Omental fat pad (tissue), 4 donors: ENCODE data around the gene TMEM178B. TPM values are rescaled to one million over a fixed set of nuclear protein-coding genes. Genes with fewer than 3 reads are reported as not detected.
"Not testable (repeated sequence)": the region's sequence is repeated elsewhere in the genome, so short reads cannot be mapped to it uniquely, and the experiment has no call there.

Experiments
- ATAC-seq: fragments of 150-250 bp; one replicate; pipeline ENCODE4 v1.9.1; 2016; ENCODE audit warnings: mild to moderate bottlenecking, moderate library complexity; ENCODE audit not compliant: low FRiP score
- DNase-seq: peaks from one replicate; pipeline ENCODE4 v3.0.0-alpha.2; 2019; ENCODE audit warnings: low spot score
- total RNA-seq, 4 donors: library from RNA; depleted of rRNA; stranded (reverse); fragments of >200 nt; gene quantifications; one replicate each; pipeline ENCODE4 v1.1.0, GENCODE V29; 2016
- TF ChIP-seq, protein P1 (sequence below), 3 donors: fragments of 450-650 bp; IDR thresholded peaks; one replicate each; pipeline ENCODE4 v1.5.1; 2016 to 2017; ENCODE audit warnings: antibody characterized with exemption in 3 of 3, mild to moderate bottlenecking in 3 of 3, moderate library complexity in 2 of 3

Gene TMEM178B
- total RNA-seq, 4 donors from 2014 or later: 0.50 to 1.3 (median 0.81) TPM

DNA sequence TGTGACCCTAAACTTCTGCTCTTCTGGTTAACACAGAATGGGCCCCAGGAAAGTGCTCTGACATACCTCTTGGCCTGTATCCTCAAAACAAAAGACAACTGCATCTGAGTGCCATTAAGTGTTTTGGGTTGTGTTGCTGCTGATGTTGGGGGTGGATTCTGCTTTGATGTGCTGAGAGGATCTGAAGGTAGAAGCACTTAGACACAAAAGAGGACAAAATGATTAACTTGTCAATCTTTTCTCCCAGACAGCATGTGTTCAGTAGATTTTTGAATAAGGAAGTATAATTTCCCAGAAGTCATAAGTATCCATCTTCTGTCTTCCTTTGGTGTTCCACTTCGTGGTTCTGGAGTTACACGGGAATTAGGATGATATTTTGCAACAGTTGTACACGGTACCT lies 16.1 kb upstream of the TMEM178B start:
- TF ChIP-seq, protein P1, sequence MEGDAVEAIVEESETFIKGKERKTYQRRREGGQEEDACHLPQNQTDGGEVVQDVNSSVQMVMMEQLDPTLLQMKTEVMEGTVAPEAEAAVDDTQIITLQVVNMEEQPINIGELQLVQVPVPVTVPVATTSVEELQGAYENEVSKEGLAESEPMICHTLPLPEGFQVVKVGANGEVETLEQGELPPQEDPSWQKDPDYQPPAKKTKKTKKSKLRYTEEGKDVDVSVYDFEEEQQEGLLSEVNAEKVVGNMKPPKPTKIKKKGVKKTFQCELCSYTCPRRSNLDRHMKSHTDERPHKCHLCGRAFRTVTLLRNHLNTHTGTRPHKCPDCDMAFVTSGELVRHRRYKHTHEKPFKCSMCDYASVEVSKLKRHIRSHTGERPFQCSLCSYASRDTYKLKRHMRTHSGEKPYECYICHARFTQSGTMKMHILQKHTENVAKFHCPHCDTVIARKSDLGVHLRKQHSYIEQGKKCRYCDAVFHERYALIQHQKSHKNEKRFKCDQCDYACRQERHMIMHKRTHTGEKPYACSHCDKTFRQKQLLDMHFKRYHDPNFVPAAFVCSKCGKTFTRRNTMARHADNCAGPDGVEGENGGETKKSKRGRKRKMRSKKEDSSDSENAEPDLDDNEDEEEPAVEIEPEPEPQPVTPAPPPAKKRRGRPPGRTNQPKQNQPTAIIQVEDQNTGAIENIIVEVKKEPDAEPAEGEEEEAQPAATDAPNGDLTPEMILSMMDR (IDR thresholded peaks at IDR 0.05): no peak
- DNase-seq: no peak
- ATAC-seq: no peak

DNA sequence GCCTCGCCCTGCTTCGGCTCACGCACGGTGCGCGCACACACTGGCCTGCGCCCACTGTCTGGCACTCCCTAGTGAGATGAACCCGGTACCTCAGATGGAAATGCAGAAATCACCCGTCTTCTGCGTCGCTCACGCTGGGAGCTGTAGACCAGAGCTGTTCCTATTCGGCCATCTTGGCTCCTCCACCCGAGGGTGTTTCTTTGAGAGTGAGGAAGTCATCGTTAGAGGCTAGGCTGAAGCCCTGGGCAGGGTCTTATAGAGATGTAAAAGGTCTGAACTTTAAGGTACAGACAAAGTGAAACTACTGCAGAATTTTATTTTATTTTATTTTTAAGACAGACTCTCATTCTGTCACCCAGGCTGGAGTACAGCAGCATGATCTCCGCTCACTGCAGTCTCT lies 6.0 kb upstream of the TMEM178B start:
- DNase-seq, ATAC-seq: not testable (repeated sequence)

DNA sequence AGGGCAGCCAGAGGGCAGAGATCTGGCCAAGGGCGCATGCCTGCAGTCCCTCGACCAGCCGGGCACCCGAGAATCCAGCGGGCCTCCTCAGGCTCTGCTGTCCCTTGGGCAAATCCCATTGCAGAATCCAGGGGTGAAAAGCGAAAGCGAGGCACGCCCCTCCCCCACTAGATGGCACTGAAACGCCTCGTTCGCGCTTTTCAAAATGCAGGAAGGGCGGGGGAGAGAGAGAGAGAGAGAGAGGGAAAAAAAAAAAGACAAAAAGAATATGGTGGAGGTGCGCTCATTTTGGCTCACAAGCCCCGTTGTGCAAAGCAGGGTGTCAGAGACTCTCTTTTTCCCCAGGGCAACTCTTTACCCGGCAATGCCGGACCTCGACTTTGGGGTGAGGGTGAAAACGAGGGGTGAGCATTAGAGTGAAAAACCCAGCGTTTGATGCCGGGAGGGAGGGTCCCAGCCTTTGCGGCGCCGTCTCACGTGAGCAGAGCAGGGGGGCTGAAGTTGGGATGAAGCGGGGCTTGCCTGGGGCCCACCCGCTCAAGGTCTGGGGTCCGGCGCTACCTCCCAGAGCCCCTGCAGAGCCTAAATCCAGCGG lies 2.5 kb upstream of the TMEM178B start:
- TF ChIP-seq, protein P1 (IDR thresholded peaks at IDR 0.05): no peak
- no peak for ATAC-seq
- DNase-seq: no peak

DNA sequence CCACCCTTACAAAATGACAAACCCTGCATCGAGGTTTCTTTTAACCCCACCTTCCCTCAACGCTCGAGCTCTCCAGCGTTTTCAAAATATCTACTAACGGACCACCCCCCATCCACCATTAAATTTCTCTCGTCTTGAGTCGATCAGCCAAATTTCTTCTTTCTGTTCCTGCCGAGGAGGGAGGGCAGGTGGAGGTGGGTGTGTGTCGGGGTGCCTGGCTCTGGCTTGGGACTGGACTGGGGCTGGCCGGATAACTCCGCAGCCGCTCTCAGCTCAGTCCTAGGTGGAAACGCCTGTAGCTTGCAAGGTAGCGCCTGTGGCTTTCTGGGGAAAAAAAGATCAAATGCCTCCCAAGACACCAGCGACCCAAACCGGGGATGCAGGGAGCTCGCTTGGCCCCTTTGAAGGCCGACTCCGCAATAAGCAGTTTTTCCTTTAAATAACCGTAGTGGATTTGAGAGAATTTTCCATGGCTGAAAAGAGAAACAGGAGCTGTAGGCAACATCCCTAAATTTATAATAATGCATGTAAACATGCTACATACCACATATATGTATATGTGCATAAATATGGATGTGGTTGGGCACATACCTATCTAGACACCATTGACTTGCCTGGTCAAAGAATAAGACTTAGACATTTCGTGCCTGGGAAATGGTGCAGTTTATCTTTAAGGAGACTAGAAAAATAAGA lies 1.9 kb upstream of the TMEM178B start:
- TF ChIP-seq, protein P1 (IDR thresholded peaks at IDR 0.05): no peak
- ATAC-seq: no peak
- no peak for DNase-seq

DNA sequence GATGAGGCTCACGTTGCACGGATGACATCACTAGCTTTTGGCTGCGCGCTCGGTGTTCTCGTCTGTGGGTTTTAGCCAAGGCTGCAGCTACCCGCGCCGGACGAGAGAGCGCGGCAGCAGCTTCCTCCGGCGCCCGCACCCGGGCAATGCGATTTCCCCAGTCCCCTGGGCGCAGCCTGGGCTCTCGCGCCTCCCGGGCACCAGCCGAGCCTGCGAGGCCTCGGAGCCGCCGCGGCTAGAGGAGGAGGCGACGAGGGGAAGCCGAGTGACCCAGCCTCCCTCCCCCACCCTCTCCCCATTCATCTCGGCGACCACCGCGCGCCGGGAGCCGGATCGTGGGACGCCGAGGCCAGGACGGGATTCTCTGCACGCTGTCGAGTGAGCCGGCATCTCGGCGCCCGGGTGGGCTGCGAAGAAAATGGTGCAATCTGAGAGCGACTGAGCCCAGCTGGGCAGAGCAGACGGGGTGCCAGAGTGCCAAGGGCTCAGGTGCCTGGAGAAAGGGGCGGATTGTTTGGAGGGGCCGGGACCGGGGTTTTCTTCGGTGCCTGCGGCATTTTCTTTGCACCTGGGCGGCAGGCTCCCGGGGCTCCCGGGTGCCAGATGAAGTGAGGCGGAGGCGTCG lies 1.2 kb upstream of the TMEM178B start:
- ATAC-seq: peak; percentile 69
- no peak for DNase-seq
- TF ChIP-seq, protein P1 (IDR thresholded peaks at IDR 0.05): no peak

DNA sequence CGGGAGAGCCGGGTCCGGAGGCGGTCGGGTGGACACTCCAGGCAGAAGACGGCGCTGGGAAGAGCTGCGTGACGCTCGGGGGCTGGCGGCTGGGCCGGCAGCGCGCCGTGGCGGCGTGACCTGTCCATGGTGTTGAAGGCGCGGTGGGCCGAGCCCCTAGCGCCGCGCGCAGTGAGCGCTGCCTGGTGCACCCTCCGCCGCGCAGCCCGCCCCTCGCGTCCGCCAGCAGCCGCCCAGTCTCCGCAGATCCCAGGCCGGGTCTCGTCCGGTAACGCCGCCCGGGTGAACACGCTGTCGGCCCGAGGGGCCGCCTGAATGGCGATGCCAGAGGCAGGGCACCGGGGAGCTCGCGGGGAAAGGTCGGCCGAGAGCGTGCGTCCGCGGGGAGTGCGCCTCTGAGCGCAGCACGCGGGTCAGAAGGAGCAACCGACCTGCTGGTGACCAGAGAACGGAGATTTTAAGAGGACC lies 657 bp upstream of the TMEM178B start:
- peak; percentile 56 for ATAC-seq
- TF ChIP-seq, protein P1 (IDR thresholded peaks at IDR 0.05): no peak
- no peak for DNase-seq

DNA sequence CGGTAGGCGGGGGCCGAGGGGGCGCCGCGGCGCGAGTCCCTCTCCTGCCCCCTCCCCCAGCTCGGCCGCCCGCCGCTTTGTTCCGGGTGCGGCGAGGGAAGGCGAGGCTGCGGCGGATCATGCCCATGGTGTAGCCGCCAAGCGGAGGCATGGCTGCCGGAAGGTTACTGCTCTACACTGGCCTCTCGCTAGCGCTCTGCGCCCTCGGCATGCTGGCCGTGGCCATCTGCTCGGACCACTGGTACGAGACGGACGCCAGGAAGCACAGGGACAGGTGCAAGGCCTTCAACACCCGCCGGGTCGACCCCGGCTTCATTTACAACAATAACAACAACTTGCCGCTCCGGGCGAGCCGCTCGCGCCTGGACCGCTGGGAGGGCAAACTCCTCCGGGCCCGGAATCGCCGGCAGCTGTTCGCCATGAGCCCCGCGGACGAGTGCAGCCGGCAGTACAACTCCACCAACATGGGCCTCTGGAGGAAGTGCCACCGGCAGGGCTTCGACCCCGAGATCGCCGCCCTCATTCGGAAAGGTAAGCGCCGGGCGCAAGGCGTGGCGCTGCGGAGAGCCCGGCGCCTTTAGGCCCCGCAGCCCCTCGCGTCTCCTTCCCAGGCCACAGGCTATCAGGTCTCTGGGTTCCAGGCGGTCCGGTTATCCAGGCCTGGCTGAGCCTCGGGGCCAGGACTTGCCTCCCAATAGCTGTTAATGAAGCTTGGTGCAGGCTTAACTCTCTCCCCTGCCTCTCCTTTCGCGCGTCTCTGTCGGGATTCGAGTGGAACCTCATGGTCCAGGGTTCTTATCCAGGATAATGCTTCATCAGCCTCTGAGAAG lies 513 bp downstream of the TMEM178B start:
- ATAC-seq: peak; percentile 42
- no peak for DNase-seq
- TF ChIP-seq, protein P1 (IDR thresholded peaks at IDR 0.05): no peak
